ENCODE data around the gene FCAMR. TPM values are rescaled to one million over a fixed set of nuclear protein-coding genes. Genes with fewer than 3 reads are reported as not detected.
A peak's percentile ranks its signal among the peaks of the same experiment; 100 is the strongest.

FCAMR gene
- total and polyA plus RNA-seq, 2 donors (not counting 1 experiment from before 2014, with no cell fraction given) = not detected

- Histone ChIP-seq H3K9me3 (ENCODE audit: control insufficient read depth, insufficient read depth, low read depth, low read length) (no peaks in the 10 kb centered on the region), H3K4me2 (ENCODE audit: extremely low read depth, insufficient read depth, low read length) (no peak overlapping the region), H3K9ac (ENCODE audit: insufficient read depth, low read length) (no peak overlapping the region), H3K4me3 (replicated peaks in 1 of 4; ENCODE audit: control extremely low read depth in 1 of 4, insufficient read depth in 1 of 4, low read depth in 3 of 4, low read length in 4 of 4) (no peak overlapping the region), H3K4me1 (ENCODE audit: control insufficient read depth, extremely low read depth, insufficient read depth, low read length) (no peaks in the 10 kb centered on the region), H3K79me2 (ENCODE audit: control insufficient read depth, insufficient read depth, low read length) (no peaks in the 10 kb centered on the region), H3K36me3 (ENCODE audit: control insufficient read depth, insufficient read depth, low read length) (no peaks in the 10 kb centered on the region), H4K20me1 (ENCODE audit: control insufficient read depth, extremely low read depth, insufficient read depth, low read length) (no peaks in the 10 kb centered on the region), H3K27ac (ENCODE audit: insufficient read depth, low read length) (no peak overlapping the region), H3K27me3 (ENCODE audit: control insufficient read depth, insufficient read depth, low read length) (peaks cover 4% of the 10 kb centered on the region), H2AFZ (ENCODE audit: low read length) (no peak overlapping the region)
- no peak for DNase-seq (ENCODE audit: low read depth in 2 of 2)
- TF ChIP-seq CTCF (conservative IDR thresholded peaks at IDR 0.05 in 1 of 2, IDR thresholded peaks at IDR 0.05 in 1 of 2; ENCODE audit: low read depth in 1 of 2, low read length in 2 of 2) (no peak), EZH2 (IDR thresholded peaks at IDR 0.05; ENCODE audit: low read length, missing control alignments) (no peak)
Observed at GRCh38 chr1:206953126-206953525, 17.1 kb downstream of the FCAMR start.

GRCh38 chr1:206952171-206952570 lies 18.1 kb downstream of the FCAMR start:
- Histone ChIP-seq H3K9ac (ENCODE audit: insufficient read depth, low read length) (no peak overlapping the region), H3K9me3 (ENCODE audit: control insufficient read depth, insufficient read depth, low read depth, low read length) (no peaks in the 10 kb centered on the region), H3K27ac (ENCODE audit: insufficient read depth, low read length) (no peak overlapping the region), H2AFZ (ENCODE audit: low read length) (no peak overlapping the region), H3K4me3 (replicated peaks in 1 of 4; ENCODE audit: control extremely low read depth in 1 of 4, insufficient read depth in 1 of 4, low read depth in 3 of 4, low read length in 4 of 4) (no peak overlapping the region), H3K79me2 (ENCODE audit: control insufficient read depth, insufficient read depth, low read length) (no peaks in the 10 kb centered on the region), H3K27me3 (ENCODE audit: control insufficient read depth, insufficient read depth, low read length) (peaks cover 4% of the 10 kb centered on the region), H4K20me1 (ENCODE audit: control insufficient read depth, extremely low read depth, insufficient read depth, low read length) (no peaks in the 10 kb centered on the region), H3K36me3 (ENCODE audit: control insufficient read depth, insufficient read depth, low read length) (no peaks in the 10 kb centered on the region), H3K4me1 (ENCODE audit: control insufficient read depth, extremely low read depth, insufficient read depth, low read length) (no peaks in the 10 kb centered on the region), H3K4me2 (ENCODE audit: extremely low read depth, insufficient read depth, low read length) (no peak overlapping the region)
- TF ChIP-seq CTCF (conservative IDR thresholded peaks at IDR 0.05 in 1 of 2, IDR thresholded peaks at IDR 0.05 in 1 of 2; ENCODE audit: low read depth in 1 of 2, low read length in 2 of 2) (no peak), EZH2 (IDR thresholded peaks at IDR 0.05; ENCODE audit: low read length, missing control alignments) (no peak)
- peak in 1 of 2 donors; percentile 32 for DNase-seq (ENCODE audit: low read depth in 2 of 2)

- Histone ChIP-seq H3K4me1 (ENCODE audit: control insufficient read depth, extremely low read depth, insufficient read depth, low read length) (no peaks in the 10 kb centered on the region), H3K4me2 (ENCODE audit: extremely low read depth, insufficient read depth, low read length) (no peak overlapping the region), H3K27me3 (ENCODE audit: control insufficient read depth, insufficient read depth, low read length) (peaks cover 4% of the 10 kb centered on the region), H3K36me3 (ENCODE audit: control insufficient read depth, insufficient read depth, low read length) (no peaks in the 10 kb centered on the region), H3K9me3 (ENCODE audit: control insufficient read depth, insufficient read depth, low read depth, low read length) (no peaks in the 10 kb centered on the region), H4K20me1 (ENCODE audit: control insufficient read depth, extremely low read depth, insufficient read depth, low read length) (no peaks in the 10 kb centered on the region), H3K79me2 (ENCODE audit: control insufficient read depth, insufficient read depth, low read length) (no peaks in the 10 kb centered on the region), H3K4me3 (replicated peaks in 1 of 4; ENCODE audit: control extremely low read depth in 1 of 4, insufficient read depth in 1 of 4, low read depth in 3 of 4, low read length in 4 of 4) (no peak overlapping the region), H3K9ac (ENCODE audit: insufficient read depth, low read length) (no peak overlapping the region), H2AFZ (ENCODE audit: low read length) (no peak overlapping the region), H3K27ac (ENCODE audit: insufficient read depth, low read length) (no peak overlapping the region)
- DNase-seq (ENCODE audit: low read depth in 2 of 2) = no peak
- TF ChIP-seq EZH2 (IDR thresholded peaks at IDR 0.05; ENCODE audit: low read length, missing control alignments) = no peak
- TF ChIP-seq CTCF (conservative IDR thresholded peaks at IDR 0.05 in 1 of 2, IDR thresholded peaks at IDR 0.05 in 1 of 2; ENCODE audit: low read depth in 1 of 2, low read length in 2 of 2) = no peak
Observed at GRCh38 chr1:206951318-206952100, 18.8 kb downstream of the FCAMR start.
